Measurements from ENCODE around the gene DPH7. TPM values are rescaled to one million over a fixed set of nuclear protein-coding genes. Genes with fewer than 3 reads are reported as not detected.
A peak's percentile ranks its signal among the peaks of the same experiment; 100 is the strongest.
"Not testable (repeated sequence)": the region's sequence is repeated elsewhere in the genome, so short reads cannot be mapped to it uniquely, and the experiment has no call there.

Gene DPH7
- total and polyA plus RNA-seq, 4 donors, result 21.7 to 82.1 (median 45.4) TPM

DNA sequence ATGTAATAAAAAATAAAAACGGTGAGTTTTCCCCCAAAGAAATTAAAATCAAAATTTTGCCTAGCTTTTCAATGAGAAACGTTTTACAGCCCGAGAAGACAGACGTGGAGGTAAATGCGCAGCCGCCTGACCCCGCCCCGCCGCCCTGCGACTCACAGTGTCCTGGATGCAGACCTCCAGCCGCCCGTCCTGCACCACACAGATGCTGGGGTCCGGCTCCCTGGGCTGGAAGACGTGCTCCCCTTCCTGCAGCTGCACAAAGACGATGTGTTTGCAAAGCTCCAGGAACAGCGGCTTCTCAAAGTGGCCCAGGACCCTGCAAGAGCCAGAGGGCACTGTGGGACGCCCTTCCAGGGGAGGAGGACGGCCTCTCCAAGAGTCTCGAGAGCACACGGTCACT, 36.2 kb downstream of the DPH7 start:
- DNase-seq (ENCODE audit: low read depth in 4 of 6, low spot score in 6 of 6), result no peak
- H3K36me3 ChIP-seq (ENCODE audit: control insufficient read depth, insufficient read depth, low read length), result peaks cover 49% of the 10 kb centered on the region
- no peak overlapping the region for H3K4me3 ChIP-seq (ENCODE audit: low read depth, low read length)
- H3K27me3 ChIP-seq (ENCODE audit: control insufficient read depth, insufficient read depth, low read length), result no peaks in the 10 kb centered on the region
- whole genome bisulfite sequencing (ENCODE audit: insufficient coverage), result 78% methylated on average over 19 of the region's 20 CpGs
- H3K4me1 ChIP-seq (ENCODE audit: control insufficient read depth, insufficient read depth, low read length), result peaks cover 9% of the 10 kb centered on the region
- H3K27ac ChIP-seq (ENCODE audit: low read depth, low read length), result no peak overlapping the region
- H3K9me3 ChIP-seq (ENCODE audit: control insufficient read depth, insufficient read depth, low read length), result no peaks in the 10 kb centered on the region

- no peak for DNase-seq (ENCODE audit: low read depth in 4 of 6, low spot score in 6 of 6)
- Histone ChIP-seq H3K4me3 (ENCODE audit: low read depth, low read length) (no peak overlapping the region), H3K27me3 (ENCODE audit: control insufficient read depth, insufficient read depth, low read length) (no peaks in the 10 kb centered on the region), H3K9me3 (ENCODE audit: control insufficient read depth, insufficient read depth, low read length) (no peaks in the 10 kb centered on the region), H3K36me3 (ENCODE audit: control insufficient read depth, insufficient read depth, low read length) (peaks cover 40% of the 10 kb centered on the region), H3K4me1 (ENCODE audit: control insufficient read depth, insufficient read depth, low read length) (peaks cover 9% of the 10 kb centered on the region), H3K27ac (ENCODE audit: low read depth, low read length) (no peak overlapping the region)
- WGBS (ENCODE audit: insufficient coverage), result 90% methylated on average over 17 of the region's 18 CpGs
Observed at GRCh38 chr9:137540536-137540935, 38.2 kb downstream of the DPH7 start.

DNA sequence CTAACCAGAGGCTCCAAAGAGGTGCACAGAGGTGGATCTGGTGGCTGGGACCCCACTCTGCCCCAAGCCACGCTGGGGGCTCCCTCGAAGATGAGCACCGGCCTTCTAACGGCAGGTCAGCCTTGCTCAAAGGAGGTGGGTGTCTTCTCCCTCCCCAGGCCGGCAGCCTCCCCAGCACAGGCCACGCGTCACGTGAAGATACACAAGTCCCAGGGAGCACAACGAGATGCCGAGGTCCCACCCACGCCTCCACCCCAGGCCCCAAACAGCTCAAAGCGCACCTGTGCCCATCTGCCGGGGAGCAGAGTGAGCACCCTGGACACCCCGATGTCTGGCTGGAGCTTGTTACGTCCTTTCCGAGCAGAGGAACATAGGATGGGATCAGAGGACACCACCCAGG, 40.7 kb downstream of the DPH7 start:
- Histone ChIP-seq H3K4me1 (ENCODE audit: control insufficient read depth, insufficient read depth, low read length) (peaks cover 6% of the 10 kb centered on the region), H3K4me3 (ENCODE audit: low read depth, low read length) (no peak overlapping the region), H3K36me3 (ENCODE audit: control insufficient read depth, insufficient read depth, low read length) (peaks cover 31% of the 10 kb centered on the region), H3K9me3 (ENCODE audit: control insufficient read depth, insufficient read depth, low read length) (no peaks in the 10 kb centered on the region), H3K27me3 (ENCODE audit: control insufficient read depth, insufficient read depth, low read length) (no peaks in the 10 kb centered on the region), H3K27ac (ENCODE audit: low read depth, low read length) (no peak overlapping the region)
- WGBS (ENCODE audit: insufficient coverage), result 96% methylated on average over 16 of the region's 16 CpGs
- no peak for DNase-seq (ENCODE audit: low read depth in 4 of 6, low spot score in 6 of 6)

- 94% methylated on average over 13 of the region's 16 CpGs for WGBS (ENCODE audit: insufficient coverage)
- H3K9me3 ChIP-seq (ENCODE audit: control insufficient read depth, insufficient read depth, low read length); H3K4me1 ChIP-seq (ENCODE audit: control insufficient read depth, insufficient read depth, low read length); DNase-seq (ENCODE audit: low read depth in 4 of 6, low spot score in 6 of 6); H3K4me3 ChIP-seq (ENCODE audit: low read depth, low read length); H3K27ac ChIP-seq (ENCODE audit: low read depth, low read length); H3K27me3 ChIP-seq (ENCODE audit: control insufficient read depth, insufficient read depth, low read length): not testable (repeated sequence)
- peaks cover 23% of the 10 kb centered on the region for H3K36me3 ChIP-seq (ENCODE audit: control insufficient read depth, insufficient read depth, low read length)
Observed at GRCh38 chr9:137536594-137537131, 42.1 kb downstream of the DPH7 start.

DNA sequence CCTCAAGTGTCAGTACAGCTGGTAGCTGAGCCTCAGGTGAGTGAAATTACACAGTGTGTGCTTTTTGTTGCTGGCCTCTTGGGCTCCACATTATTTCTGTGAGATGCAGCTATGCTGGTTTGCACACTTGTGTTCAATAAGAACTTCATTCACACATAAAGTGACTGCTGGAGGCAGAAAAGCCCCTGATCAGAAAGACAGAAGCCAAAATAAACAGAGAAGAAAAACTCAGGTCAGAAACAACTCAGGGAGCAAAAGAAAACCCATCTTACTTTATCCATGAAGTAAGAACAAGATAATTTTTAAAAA, 43.7 kb downstream of the DPH7 start:
- Histone ChIP-seq H3K36me3 (ENCODE audit: control insufficient read depth, insufficient read depth, low read length) (peaks cover 11% of the 10 kb centered on the region), H3K9me3 (ENCODE audit: control insufficient read depth, insufficient read depth, low read length) (no peaks in the 10 kb centered on the region), H3K27me3 (ENCODE audit: control insufficient read depth, insufficient read depth, low read length) (no peaks in the 10 kb centered on the region), H3K27ac (ENCODE audit: low read depth, low read length) (no peak overlapping the region), H3K4me3 (ENCODE audit: low read depth, low read length) (no peak overlapping the region), H3K4me1 (ENCODE audit: control insufficient read depth, insufficient read depth, low read length) (peaks cover 9% of the 10 kb centered on the region)
- DNase-seq (ENCODE audit: low read depth in 4 of 6, low spot score in 6 of 6), result no peak

GRCh38 chr9:137534256-137535119, 44.2 kb downstream of the DPH7 start:
- H3K27ac ChIP-seq (ENCODE audit: low read depth, low read length), result no peak overlapping the region
- peak in 2 of 6 donors; percentile 76 to 84 for DNase-seq (ENCODE audit: low read depth in 4 of 6, low spot score in 6 of 6)
- no peaks in the 10 kb centered on the region for H3K9me3 ChIP-seq (ENCODE audit: control insufficient read depth, insufficient read depth, low read length)
- H3K36me3 ChIP-seq (ENCODE audit: control insufficient read depth, insufficient read depth, low read length), result peaks cover 10% of the 10 kb centered on the region
- no peaks in the 10 kb centered on the region for H3K27me3 ChIP-seq (ENCODE audit: control insufficient read depth, insufficient read depth, low read length)
- H3K4me1 ChIP-seq (ENCODE audit: control insufficient read depth, insufficient read depth, low read length), result peaks cover 9% of the 10 kb centered on the region
- no peak overlapping the region for H3K4me3 ChIP-seq (ENCODE audit: low read depth, low read length)
- 74% methylated on average over 17 of the region's 19 CpGs for WGBS (ENCODE audit: insufficient coverage)

GRCh38 chr9:137532891-137533468, 45.7 kb downstream of the DPH7 start:
- not testable (repeated sequence) for DNase-seq (ENCODE audit: low read depth in 4 of 6, low spot score in 6 of 6); H3K4me3 ChIP-seq (ENCODE audit: low read depth, low read length); H3K36me3 ChIP-seq (ENCODE audit: control insufficient read depth, insufficient read depth, low read length); H3K27me3 ChIP-seq (ENCODE audit: control insufficient read depth, insufficient read depth, low read length); H3K9me3 ChIP-seq (ENCODE audit: control insufficient read depth, insufficient read depth, low read length); H3K4me1 ChIP-seq (ENCODE audit: control insufficient read depth, insufficient read depth, low read length); H3K27ac ChIP-seq (ENCODE audit: low read depth, low read length)
- WGBS (ENCODE audit: insufficient coverage), result 96% methylated on average over 10 of the region's 10 CpGs

DNA sequence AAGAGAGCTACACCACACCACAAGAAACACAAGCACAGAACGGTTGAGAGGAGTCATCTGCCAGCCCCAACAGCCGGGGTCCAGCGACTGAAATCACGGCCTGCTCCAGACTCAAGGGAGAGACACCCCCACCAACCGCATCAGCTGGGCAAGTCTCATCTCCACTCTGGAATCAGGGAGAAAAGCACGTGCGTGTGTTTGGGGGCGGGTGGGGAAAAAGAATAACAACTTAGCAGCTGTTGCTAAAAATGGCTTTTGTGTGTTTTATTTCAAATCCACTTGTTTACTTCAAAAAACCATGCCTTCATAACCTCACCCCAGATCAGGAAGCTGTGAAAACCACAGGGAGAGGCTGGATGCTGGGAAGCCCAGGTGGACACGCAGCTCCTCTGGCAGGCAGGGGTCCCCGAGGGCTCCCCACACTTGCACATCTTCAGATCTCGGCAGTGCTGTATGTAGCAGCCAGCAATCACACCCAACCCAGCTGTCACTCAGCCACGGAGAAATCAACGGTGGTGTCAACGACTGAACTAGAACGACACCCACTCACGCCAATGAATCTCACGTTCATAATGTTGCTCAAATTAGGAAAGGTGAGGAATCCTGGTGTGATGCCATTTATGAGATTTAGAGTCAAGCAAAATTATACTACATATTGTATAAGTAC, 47.5 kb downstream of the DPH7 start:
- Histone ChIP-seq H3K27me3 (ENCODE audit: control insufficient read depth, insufficient read depth, low read length) (no peaks in the 10 kb centered on the region), H3K4me3 (ENCODE audit: low read depth, low read length) (no peak overlapping the region), H3K9me3 (ENCODE audit: control insufficient read depth, insufficient read depth, low read length) (no peaks in the 10 kb centered on the region), H3K4me1 (ENCODE audit: control insufficient read depth, insufficient read depth, low read length) (peaks cover 9% of the 10 kb centered on the region), H3K36me3 (ENCODE audit: control insufficient read depth, insufficient read depth, low read length) (peaks cover 1% of the 10 kb centered on the region), H3K27ac (ENCODE audit: low read depth, low read length) (no peak overlapping the region)
- DNase-seq (ENCODE audit: low read depth in 4 of 6, low spot score in 6 of 6), result no peak
- WGBS (ENCODE audit: insufficient coverage), result 54% methylated on average over 5 of the region's 17 CpGs

- H3K4me3 ChIP-seq (ENCODE audit: low read depth, low read length), result no peak overlapping the region
- H3K36me3 ChIP-seq (ENCODE audit: control insufficient read depth, insufficient read depth, low read length), result no peaks in the 10 kb centered on the region
- no peaks in the 10 kb centered on the region for H3K9me3 ChIP-seq (ENCODE audit: control insufficient read depth, insufficient read depth, low read length)
- no peaks in the 10 kb centered on the region for H3K27me3 ChIP-seq (ENCODE audit: control insufficient read depth, insufficient read depth, low read length)
- peaks cover 11% of the 10 kb centered on the region for H3K4me1 ChIP-seq (ENCODE audit: control insufficient read depth, insufficient read depth, low read length)
- no peak for DNase-seq (ENCODE audit: low read depth in 4 of 6, low spot score in 6 of 6)
- no peak overlapping the region for H3K27ac ChIP-seq (ENCODE audit: low read depth, low read length)
- no CpG with 5 or more reads among the region's 5 CpGs for WGBS (ENCODE audit: insufficient coverage)
Observed at GRCh38 chr9:137530331-137530730, 48.4 kb downstream of the DPH7 start.
